ENCODE data around the gene OSBPL9. TPM values are rescaled to one million over a fixed set of nuclear protein-coding genes. Genes with fewer than 3 reads are reported as not detected.
"Not testable (repeated sequence)": the region's sequence is repeated elsewhere in the genome, so short reads cannot be mapped to it uniquely, and the experiment has no call there.

OSBPL9 gene
- total RNA-seq, 4 donors from 2014 or later, result 95.6 to 272 (median 128) TPM

DNA sequence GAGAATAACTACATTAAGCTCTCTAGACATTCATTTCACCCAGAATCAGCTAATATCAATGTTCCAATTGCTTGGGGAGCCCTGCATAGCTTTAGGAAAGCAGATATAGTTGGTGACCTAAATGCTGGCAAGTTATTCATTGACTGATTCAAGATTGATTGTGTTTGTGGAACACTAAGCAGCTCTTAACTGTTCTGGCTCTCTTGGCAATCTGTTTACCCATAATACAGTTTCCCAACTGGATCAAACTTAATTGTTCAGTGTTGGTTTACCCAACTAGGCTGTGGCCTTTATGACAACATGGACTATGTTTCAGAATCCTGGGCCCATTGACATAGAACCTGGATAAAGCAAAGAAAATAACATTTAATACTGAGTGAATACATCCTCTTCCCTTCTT is 178.0 kb downstream of the OSBPL9 start:
- no peak overlapping the region for H3K4me3 ChIP-seq (replicated peaks in 1 of 3)
- no peak overlapping the region for H3K27ac ChIP-seq
- no peaks in the 10 kb centered on the region for H3K27me3 ChIP-seq
- DNase-seq, result no peak
- H3K36me3 ChIP-seq, result peaks cover 45 to 59% of the 10 kb centered on the region in 2 donors
- TF ChIP-seq POLR2A (IDR thresholded peaks at IDR 0.05), result no peak
- TF ChIP-seq, protein P1, sequence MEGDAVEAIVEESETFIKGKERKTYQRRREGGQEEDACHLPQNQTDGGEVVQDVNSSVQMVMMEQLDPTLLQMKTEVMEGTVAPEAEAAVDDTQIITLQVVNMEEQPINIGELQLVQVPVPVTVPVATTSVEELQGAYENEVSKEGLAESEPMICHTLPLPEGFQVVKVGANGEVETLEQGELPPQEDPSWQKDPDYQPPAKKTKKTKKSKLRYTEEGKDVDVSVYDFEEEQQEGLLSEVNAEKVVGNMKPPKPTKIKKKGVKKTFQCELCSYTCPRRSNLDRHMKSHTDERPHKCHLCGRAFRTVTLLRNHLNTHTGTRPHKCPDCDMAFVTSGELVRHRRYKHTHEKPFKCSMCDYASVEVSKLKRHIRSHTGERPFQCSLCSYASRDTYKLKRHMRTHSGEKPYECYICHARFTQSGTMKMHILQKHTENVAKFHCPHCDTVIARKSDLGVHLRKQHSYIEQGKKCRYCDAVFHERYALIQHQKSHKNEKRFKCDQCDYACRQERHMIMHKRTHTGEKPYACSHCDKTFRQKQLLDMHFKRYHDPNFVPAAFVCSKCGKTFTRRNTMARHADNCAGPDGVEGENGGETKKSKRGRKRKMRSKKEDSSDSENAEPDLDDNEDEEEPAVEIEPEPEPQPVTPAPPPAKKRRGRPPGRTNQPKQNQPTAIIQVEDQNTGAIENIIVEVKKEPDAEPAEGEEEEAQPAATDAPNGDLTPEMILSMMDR (IDR thresholded peaks at IDR 0.05), result no peak
- no peaks in the 10 kb centered on the region for H3K4me1 ChIP-seq
- no peaks in the 10 kb centered on the region for H3K9me3 ChIP-seq
- intact Hi-C loops (cut with DNase I), result no loop called here

DNA sequence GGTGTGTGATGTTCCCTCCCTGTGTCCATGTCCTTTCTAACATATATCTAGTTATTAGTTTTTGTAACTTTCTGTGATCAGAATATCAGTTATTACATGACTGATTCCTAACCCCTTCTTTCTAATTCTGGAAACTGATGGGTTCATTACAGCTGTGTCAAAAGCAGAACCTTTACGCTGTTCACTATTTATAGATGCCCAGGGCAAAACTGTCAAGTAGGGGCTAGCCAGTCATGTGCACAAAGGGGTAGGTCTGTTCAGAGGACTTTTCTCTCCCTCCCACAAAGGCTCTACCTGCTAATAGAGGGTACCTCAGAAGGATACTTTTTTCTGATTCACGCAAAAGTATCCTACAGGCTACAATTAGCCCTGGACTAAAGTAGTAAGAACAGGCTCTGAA is 182.5 kb downstream of the OSBPL9 start:
- DNase-seq, result no peak
- H3K27ac ChIP-seq, result no peak overlapping the region
- H3K36me3 ChIP-seq, result peaks cover 34% of the 10 kb centered on the region in 2 donors
- H3K4me1 ChIP-seq, result no peaks in the 10 kb centered on the region
- intact Hi-C loops (cut with DNase I), result no loop called here
- no peaks in the 10 kb centered on the region for H3K9me3 ChIP-seq
- TF ChIP-seq POLR2A (IDR thresholded peaks at IDR 0.05), result no peak
- TF ChIP-seq, protein P1 (IDR thresholded peaks at IDR 0.05), result no peak
- WGBS, 2 donors, result 92 to 100% methylated on average over 2 of the region's 2 CpGs
- no peak overlapping the region for H3K4me3 ChIP-seq (replicated peaks in 1 of 3)
- H3K27me3 ChIP-seq, result no peaks in the 10 kb centered on the region

DNA sequence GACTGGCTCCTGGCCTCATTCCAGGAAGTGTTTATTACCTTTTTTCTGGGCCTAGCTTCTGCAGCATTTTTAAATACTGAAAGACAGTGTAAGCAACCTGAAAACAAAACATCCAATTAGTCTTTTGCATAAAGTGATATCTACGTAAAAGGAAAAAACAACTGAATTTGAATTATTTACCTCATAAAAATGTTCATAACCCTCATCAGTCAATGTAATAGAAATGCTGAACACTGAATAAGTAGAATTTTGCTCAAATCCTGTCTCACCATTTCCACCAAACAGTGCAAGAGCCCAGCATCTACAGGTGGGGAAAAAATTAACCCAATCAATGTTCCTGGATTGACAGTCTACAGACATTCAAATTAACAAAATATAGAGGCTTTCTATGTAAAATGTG is 197.6 kb downstream of the OSBPL9 start:
- no peak overlapping the region for H3K4me3 ChIP-seq (replicated peaks in 1 of 3)
- 95 to 96% methylated on average over 1 of the region's 1 CpG for WGBS, 2 donors
- intact Hi-C loops (cut with DNase I), result no loop called here
- peaks cover 11 to 26% of the 10 kb centered on the region in 2 donors for H3K36me3 ChIP-seq
- H3K27ac ChIP-seq, result no peak overlapping the region
- DNase-seq, result no peak
- no peaks in the 10 kb centered on the region for H3K4me1 ChIP-seq
- no peak for TF ChIP-seq POLR2A (IDR thresholded peaks at IDR 0.05)
- TF ChIP-seq, protein P1 (IDR thresholded peaks at IDR 0.05), result no peak
- H3K9me3 ChIP-seq, result no peaks in the 10 kb centered on the region
- H3K27me3 ChIP-seq, result no peaks in the 10 kb centered on the region

DNA sequence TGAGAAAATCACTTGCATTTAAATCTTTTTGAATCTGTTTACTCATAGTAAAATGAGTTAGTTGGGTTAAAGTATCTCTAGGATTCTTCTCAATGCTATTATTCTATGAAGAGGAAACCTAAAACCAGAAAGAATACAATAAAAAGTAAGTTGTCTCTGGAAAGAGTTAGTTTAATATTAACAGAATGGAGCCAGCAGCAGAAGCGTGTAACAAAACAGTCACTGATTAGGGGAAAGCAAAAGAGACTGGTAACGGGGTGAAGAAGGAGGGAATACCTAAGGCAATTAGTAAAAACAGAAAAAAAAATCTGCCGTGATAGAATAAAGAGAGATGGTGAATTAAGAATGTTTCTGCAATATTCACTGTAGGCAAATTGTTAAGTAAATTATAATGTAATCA is 201.6 kb downstream of the OSBPL9 start:
- Histone ChIP-seq H3K4me3 (replicated peaks in 1 of 3) (no peak overlapping the region), H3K4me1 (no peaks in the 10 kb centered on the region), H3K9me3 (no peaks in the 10 kb centered on the region), H3K27ac (no peak overlapping the region), H3K36me3 (peaks cover 4 to 28% of the 10 kb centered on the region in 2 donors), H3K27me3 (no peaks in the 10 kb centered on the region)
- TF ChIP-seq POLR2A (IDR thresholded peaks at IDR 0.05), result no peak
- TF ChIP-seq, protein P1 (IDR thresholded peaks at IDR 0.05), result no peak
- no peak for DNase-seq
- intact Hi-C loops (cut with DNase I), result no loop called here
- WGBS, 2 donors, result 92 to 96% methylated on average over 3 of the region's 3 CpGs

DNA sequence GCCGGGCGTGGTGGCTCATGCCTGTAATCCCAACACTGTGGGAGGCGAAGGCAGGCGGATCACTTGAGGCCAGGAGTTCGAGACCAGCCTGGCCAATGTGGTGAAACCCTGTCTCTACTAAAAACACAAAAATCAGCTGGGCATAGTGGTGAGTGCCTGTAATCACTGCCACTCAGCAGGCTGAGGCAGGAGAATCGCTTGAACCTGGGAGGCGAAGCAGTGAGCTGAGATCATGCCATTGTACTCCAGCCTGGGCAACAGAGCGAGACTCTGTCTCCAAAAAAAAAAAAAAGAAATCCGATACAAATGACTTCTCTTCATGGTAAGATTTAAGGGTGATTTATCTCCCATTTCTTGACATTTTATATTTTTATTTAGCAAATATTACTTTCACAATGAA is 202.1 kb downstream of the OSBPL9 start:
- DNase-seq; H3K4me3 ChIP-seq (replicated peaks in 1 of 3); H3K27me3 ChIP-seq; H3K9me3 ChIP-seq; H3K27ac ChIP-seq; intact Hi-C loops (cut with DNase I); H3K4me1 ChIP-seq: not testable (repeated sequence)
- H3K36me3 ChIP-seq, result peaks cover 4 to 23% of the 10 kb centered on the region in 2 donors
- WGBS, 2 donors, result 91 to 92% methylated on average over 9 of the region's 9 CpGs

DNA sequence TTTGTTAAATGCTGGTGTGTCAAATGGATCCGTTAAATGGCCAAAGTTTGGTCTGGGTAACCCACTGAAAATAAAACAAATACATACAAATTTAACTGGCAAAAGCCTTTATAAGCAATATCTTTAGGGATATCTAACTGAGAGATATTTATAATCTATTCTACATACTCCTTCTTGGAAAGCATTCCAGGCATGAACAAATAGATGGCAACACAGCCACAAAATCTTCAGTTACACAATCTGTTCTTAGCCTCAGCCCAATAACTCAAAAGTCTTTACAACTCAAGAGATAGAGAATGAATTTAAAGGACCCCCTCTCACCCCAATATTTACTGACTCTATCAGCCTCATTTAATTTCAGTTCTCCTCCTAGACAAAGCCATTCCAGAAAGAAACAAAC is 202.9 kb downstream of the OSBPL9 start:
- Histone ChIP-seq H3K9me3 (no peaks in the 10 kb centered on the region), H3K27me3 (no peaks in the 10 kb centered on the region), H3K4me1 (no peaks in the 10 kb centered on the region), H3K27ac (no peak overlapping the region), H3K36me3 (peaks cover 4 to 24% of the 10 kb centered on the region in 2 donors), H3K4me3 (replicated peaks in 1 of 3) (no peak overlapping the region)
- intact Hi-C loops (cut with DNase I), result no loop called here
- DNase-seq, result no peak
- TF ChIP-seq, protein P1 (IDR thresholded peaks at IDR 0.05), result no peak
- WGBS, 2 donors, result 97 to 100% methylated on average over 1 of the region's 1 CpG
